ENCODE data around the gene ZSCAN9.
A peak's percentile ranks its signal among the peaks of the same experiment; 100 is the strongest.

ZSCAN9 gene

GRCh38 chr6:28266962-28267694 is 42.1 kb downstream of the ZSCAN9 start, which contains the start of gene ZSCAN26:
Gene ZSCAN26 (plus strand): TSS chr6:28267143. CDS start chr6:28271920, 4,777 bp downstream.
- DNase-seq (ENCODE audit: low spot score): peak; percentile 79

- DNase-seq (ENCODE audit: low spot score): no peak
These were observed 42.6 kb downstream of the ZSCAN9 start for GRCh38 chr6:28267695-28268059.

- DNase-seq (ENCODE audit: low spot score): peak; percentile 66
These were observed 44.4 kb downstream of the ZSCAN9 start for GRCh38 chr6:28269492-28269891.

GRCh38 chr6:28274888-28275287 is 49.8 kb downstream of the ZSCAN9 start:
- DNase-seq (ENCODE audit: low spot score): no peak

- no peak for DNase-seq (ENCODE audit: low spot score)
These were observed 52.7 kb downstream of the ZSCAN9 start for GRCh38 chr6:28277746-28278145.

GRCh38 chr6:28280595-28281287 is 55.7 kb downstream of the ZSCAN9 start:
- no peak for DNase-seq (ENCODE audit: low spot score)

- DNase-seq (ENCODE audit: low spot score): peak; percentile 85
These were observed 56.4 kb downstream of the ZSCAN9 start, which contains the start of gene PGBD1 for GRCh38 chr6:28281288-28282064. Gene PGBD1 (plus strand): TSS chr6:28281572. CDS start chr6:28283814, 2,242 bp downstream.

- no peak for DNase-seq (ENCODE audit: low spot score)
These were observed 57.9 kb downstream of the ZSCAN9 start for GRCh38 chr6:28282926-28283325.
